IMR-90 (cell line): ENCODE measurements around the gene EVI5. TPM values are rescaled to one million over a fixed set of nuclear protein-coding genes. Genes with fewer than 3 reads are reported as not detected.
A peak's percentile ranks its signal among the peaks of the same experiment; 100 is the strongest.

Source experiments
- ATAC-seq: fragments of 200-7000 bp; cut with Tn5 transposase; 2 replicates; pipeline ENCODE4 v1.9.1; 2020; ENCODE audit warnings: low read depth, mild to moderate bottlenecking, moderate library complexity
- BruUV-seq: library from RNA; stranded (reverse); fragments of 400-500 nt; replicated peaks from 2 replicates; lab custom pipeline; 2021; lab: Mats Ljungman, UMichigan
- CTCF ChIA-PET: fragments of 300-600 bp; formaldehyde crosslinking; extraction: SDS; loops from one replicate; lab custom pipeline; 2021; ENCODE audit warnings: antibody characterized with exemption; lab: Yijun Ruan, JAX
- POLR2A ChIA-PET: fragments of 300-600 bp; sonication (Branson Sonifier 250); formaldehyde crosslinking; loops from one replicate; lab custom pipeline; 2022; ENCODE audit warnings: antibody characterized with exemption; ENCODE audit not compliant: unreplicated experiment; lab: Charles Lee
- DNase-seq: peaks from one replicate; pipeline ENCODE4 v3.0.0; 2013
- H2AFZ ChIP-seq: replicated peaks from 2 replicates; pipeline ENCODE3; 2013; ENCODE audit warnings: low read length, mild to moderate bottlenecking; ENCODE audit not compliant: poor library complexity
- H2AK5ac ChIP-seq: 2 replicates; pipeline ENCODE4 v1.6.1; 2013; ENCODE audit warnings: low read depth, low read length, inconsistent platforms
- H2AK9ac ChIP-seq: replicated peaks from 2 replicates; pipeline ENCODE3; 2013; ENCODE audit warnings: mild to moderate bottlenecking, low read depth, low read length, moderate library complexity; ENCODE audit not compliant: poor library complexity
- H2BK120ac ChIP-seq: 2 replicates; pipeline ENCODE4 v1.6.1; 2013; ENCODE audit warnings: low read depth, low read length, inconsistent platforms
- H2BK15ac ChIP-seq: 3 replicates; pipeline ENCODE4 v1.6.1; 2013; ENCODE audit warnings: low read depth, low read length, inconsistent platforms
- H2BK20ac ChIP-seq: 2 replicates; pipeline ENCODE4 v1.6.1; 2013; ENCODE audit warnings: low read depth, mild to moderate bottlenecking, inconsistent platforms, low read length, moderate library complexity
- H2BK5ac ChIP-seq: 2 replicates; pipeline ENCODE4 v1.6.1; 2013; ENCODE audit warnings: mild to moderate bottlenecking, low read depth, low read length, inconsistent platforms; ENCODE audit not compliant: poor library complexity, severe bottlenecking
- H3K14ac ChIP-seq: replicated peaks from 2 replicates; pipeline ENCODE4 v1.6.1; 2013; ENCODE audit warnings: low read depth, low read length, inconsistent platforms
- H3K18ac ChIP-seq: 2 replicates; pipeline ENCODE4 v1.6.1; 2013; ENCODE audit warnings: low read depth, low read length, control low read depth
- H3K23ac ChIP-seq: 2 replicates; pipeline ENCODE4 v1.6.1; 2013; ENCODE audit warnings: low read depth, low read length, inconsistent platforms
- H3K27ac ChIP-seq: 2 replicates; pipeline ENCODE4 v1.5.1; 2013; ENCODE audit warnings: mild to moderate bottlenecking, control low read depth, low read length; ENCODE audit not compliant: insufficient read depth
- H3K27me3 ChIP-seq: 2 replicates; pipeline ENCODE4 v1.6.1; 2013; ENCODE audit warnings: low read length; ENCODE audit not compliant: control insufficient read depth, insufficient read depth
- H3K36me3 ChIP-seq: 2 replicates; pipeline ENCODE4 v1.6.1; 2013; ENCODE audit warnings: low read length, mixed read lengths; ENCODE audit not compliant: control insufficient read depth, insufficient read depth
- H3K4ac ChIP-seq: 2 replicates; pipeline ENCODE4 v1.6.1; 2013; ENCODE audit warnings: low read depth, low read length, inconsistent platforms
- H3K4me1 ChIP-seq: 2 replicates; pipeline ENCODE4 v1.6.1; 2013; ENCODE audit warnings: low read length, mixed read lengths; ENCODE audit not compliant: control insufficient read depth, insufficient read depth
- H3K4me2 ChIP-seq: 2 replicates; pipeline ENCODE4 v1.6.1; 2013; ENCODE audit warnings: low read depth, mild to moderate bottlenecking, control low read depth, low read length, moderate library complexity
- H3K4me3 ChIP-seq: 2 replicates; pipeline ENCODE4 v1.5.1; 2013; ENCODE audit warnings: low read depth, mild to moderate bottlenecking, control low read depth, low read length, moderate library complexity; ENCODE audit not compliant: insufficient read depth
- H3K56ac ChIP-seq: 2 replicates; pipeline ENCODE4 v1.6.1; 2013; ENCODE audit warnings: low read length, inconsistent platforms; ENCODE audit not compliant: insufficient read depth; ENCODE audit errors: extremely low read depth
- H3K79me1 ChIP-seq, 2 experiments: 2 replicates each; pipeline ENCODE4 v1.6.1; 2013; ENCODE audit warnings: low read length in 2 of 2, inconsistent platforms in 1 of 2, low read depth in 1 of 2
- H3K9ac ChIP-seq: 2 replicates; pipeline ENCODE4 v1.6.1; 2013; ENCODE audit warnings: low read depth, low read length, control low read depth
- H3K9me1 ChIP-seq: 2 replicates; pipeline ENCODE4 v1.6.1; 2013; ENCODE audit warnings: low read length, inconsistent platforms; ENCODE audit not compliant: insufficient read depth
- H3K9me3 ChIP-seq: 2 replicates; pipeline ENCODE4 v1.6.1; 2013; ENCODE audit warnings: low read length; ENCODE audit not compliant: control insufficient read depth, insufficient read depth
- H4K20me1 ChIP-seq: 2 replicates; pipeline ENCODE4 v1.6.1; 2013; ENCODE audit warnings: low read length, inconsistent platforms; ENCODE audit not compliant: insufficient read depth
- H4K5ac ChIP-seq: 2 replicates; pipeline ENCODE4 v1.6.1; 2013; ENCODE audit warnings: mild to moderate bottlenecking, low read depth, low read length, control low read depth
- H4K8ac ChIP-seq, 2 experiments: 2 replicates each; pipeline ENCODE4 v1.6.1; 2013; ENCODE audit warnings: low read depth in 2 of 2, low read length in 2 of 2, control low read depth in 1 of 2, inconsistent platforms in 1 of 2
- H4K91ac ChIP-seq: 2 replicates; pipeline ENCODE4 v1.6.1; 2013; ENCODE audit warnings: low read depth, low read length, inconsistent platforms; ENCODE audit not compliant: insufficient read depth
- ELK1 ChIP-seq: fragments of 150-350 bp; IDR thresholded peaks from 2 replicates; pipeline ENCODE4 v1.6.1; 2016; ENCODE audit warnings: low read depth, mild to moderate bottlenecking, low read length, moderate library complexity, borderline replicate concordance
- MXI1 ChIP-seq: IDR thresholded peaks from 2 replicates; pipeline ENCODE4 v1.6.1; 2012; ENCODE audit warnings: low read depth, mild to moderate bottlenecking, low read length, moderate library complexity, borderline replicate concordance
- NFE2L2 ChIP-seq: fragments of 150-350 bp; IDR thresholded peaks from 2 replicates; pipeline ENCODE4 v1.6.1; 2016; ENCODE audit warnings: low read depth, mild to moderate bottlenecking, low read length
- POLR2A ChIP-seq: IDR thresholded peaks from 2 replicates; pipeline ENCODE4 v1.6.1; 2012; ENCODE audit warnings: mild to moderate bottlenecking, low read depth, low read length
- RCOR1 ChIP-seq: IDR thresholded peaks from 2 replicates; pipeline ENCODE4 v1.6.1; 2012; ENCODE audit warnings: mild to moderate bottlenecking, low read length, improper control_type of control experiment; ENCODE audit not compliant: insufficient replicate concordance
- RFX5 ChIP-seq: IDR thresholded peaks from 2 replicates; pipeline ENCODE4 v1.8.0; 2012; ENCODE audit warnings: low read depth, mild to moderate bottlenecking, low read length, moderate library complexity
- dilution Hi-C: fragments of 300-500 bp; cut with HindIII; formaldehyde crosslinking; loops from one replicate; pipeline ENCODE4 v1.14.3; 2018; ENCODE audit warnings: low sequenced_read_pairs; ENCODE audit not compliant: unreplicated experiment
- in situ Hi-C: fragments of 300-500 bp; cut with MboI; formaldehyde crosslinking; loops from 3 replicates; pipeline ENCODE4 v1.14.3; 2019; ENCODE audit warnings: low sequenced_read_pairs, inconsistent platforms, mixed read lengths
- intact Hi-C: fragments of 100-400 bp; cut with micrococcal nuclease; formaldehyde crosslinking; loops from 2 replicates; pipeline ENCODE4 v1.10.0; 2022
- polyA plus RNA-seq, 3 experiments: library from polyadenylated mRNA; depleted of rRNA; stranded (reverse); fragments of >200 nt; gene quantifications; 2 replicates each; pipeline ENCODE4 v1.2.3, GENCODE V29; 2012; ENCODE audit warnings: low replicate concordance in 1 of 3
- total RNA-seq: library from RNA; depleted of rRNA; stranded (reverse); fragments of >200 nt; gene quantifications from 2 replicates; pipeline ENCODE4 v1.2.3, GENCODE V29; 2012

EVI5 gene
- total and polyA plus RNA-seq, 2 of the 4 experiments (the other 2 are of a cell fraction) = 13.9 to 26.9 TPM

GRCh38 chr1:92502247-92502646 lies 282.7 kb downstream of the EVI5 start:
- Histone ChIP-seq H2BK5ac (no peak overlapping the region), H3K4me3 (no peak overlapping the region), H2AK9ac (no peak overlapping the region), H4K91ac (no peak overlapping the region), H2BK15ac (no peak overlapping the region), H2AK5ac (no peak overlapping the region), H3K56ac (no peak overlapping the region), H3K27me3 (no peaks in the 10 kb centered on the region), H2BK20ac (no peak overlapping the region), H4K8ac (no peak overlapping the region), H2BK120ac (no peak overlapping the region), H3K9me3 (no peaks in the 10 kb centered on the region), H4K5ac (no peak overlapping the region), H3K9me1 (0 out of 2 replicates have a peak, but pooled peaks cover 9% of the 10 kb centered on the region), H3K4ac (no peak overlapping the region), H3K14ac (no peak overlapping the region), H3K18ac (no peak overlapping the region), H2AFZ (no peak overlapping the region), H3K27ac (no peak overlapping the region), H3K36me3 (no peaks in the 10 kb centered on the region), H3K4me2 (peak overlapping the region; percentile 30; the same call in 1 of the 2 replicates), H3K9ac (no peak overlapping the region), H3K79me1 (no peaks in the 10 kb centered on the region), H3K23ac (no peak overlapping the region), H3K4me1 (no peaks in the 10 kb centered on the region), H4K20me1 (no peaks in the 10 kb centered on the region)
- dilution Hi-C loops (no loop called here), in situ Hi-C loops (no loop called here), intact Hi-C loops (no loop called here)
- TF ChIP-seq ELK1 (no peak), POLR2A (no peak), MXI1 (no peak), RCOR1 (no peak), NFE2L2 (no peak), RFX5 (peak; percentile 65; the same call in 1 of the 2 replicates)
- no TSS peak for BruUV-seq
- DNase-seq = peak; percentile 73
- peak; percentile 77 for ATAC-seq
- ChIA-PET CTCF (no interaction called here), POLR2A (interaction anchor here (0.6 kb wide), 1 partner anchor 79 kb away, joined by 4 read pairs; no protein-coding TSS in a partner anchor)
